HEK293 (cell line): ENCODE measurements around the gene HOXD10.

ENCODE experiments used
- CTCF ChIA-PET: fragments of 350-600 bp; formaldehyde crosslinking; extraction: SDS; loops from one replicate; lab custom pipeline; 2021; ENCODE audit warnings: antibody characterized with exemption; lab: Yijun Ruan, JAX
- POLR2A ChIA-PET: fragments of 300-600 bp; formaldehyde crosslinking; extraction: SDS; loops from one replicate; lab custom pipeline; 2020; ENCODE audit warnings: antibody characterized with exemption, inconsistent platforms; lab: Yijun Ruan, JAX
- H3K27ac ChIP-seq: fragments of 200-500 bp; sonication (Bioruptor generic); 2 replicates; pipeline ENCODE4 v1.5.1; 2014; ENCODE audit warnings: low read depth, low read length, control low read depth, inconsistent platforms; ENCODE audit errors: extremely low read depth
- H3K36me3 ChIP-seq, 2 experiments: fragments of 200-500 bp in 1 of 2; sonication (Bioruptor generic) in 1 of 2; 1 replicate in 1 of 2; 2 replicates in 1 of 2; pipeline ENCODE4 v1.5.1; 2014 to 2017; ENCODE audit warnings: inconsistent platforms in 2 of 2, low read length in 2 of 2; ENCODE audit not compliant: control insufficient read depth in 2 of 2, insufficient read depth in 1 of 2
- H3K4me1 ChIP-seq: fragments of 200-500 bp; sonication (Bioruptor generic); 2 replicates; pipeline ENCODE4 v1.5.1; 2014; ENCODE audit warnings: mild to moderate bottlenecking, low read length, inconsistent platforms; ENCODE audit not compliant: control insufficient read depth, insufficient read depth
- H3K4me3 ChIP-seq: 2 replicates; pipeline ENCODE4 v1.5.1; 2011; ENCODE audit warnings: low read depth, mild to moderate bottlenecking, control low read depth, low read length, moderate library complexity
- H3K9me3 ChIP-seq: fragments of 200-500 bp; sonication (Bioruptor generic); 2 replicates; pipeline ENCODE4 v1.5.1; 2014; ENCODE audit warnings: low read depth, low read length, inconsistent platforms; ENCODE audit not compliant: control insufficient read depth, insufficient read depth
- IKZF3 ChIP-seq: fragments of 450-650 bp; IDR thresholded peaks from 2 replicates; pipeline ENCODE4 v1.5.0; 2018; ENCODE audit warnings: missing biosample characterization, mild to moderate bottlenecking, missing genetic modification characterization, moderate library complexity
- KLF8 ChIP-seq: fragments of 450-650 bp; formaldehyde crosslinking; IDR thresholded peaks from 2 replicates; pipeline ENCODE4 v1.5.1; 2016; ENCODE audit warnings: missing biosample characterization, missing genetic modification characterization
- OVOL3 ChIP-seq: fragments of 450-650 bp; formaldehyde crosslinking; IDR thresholded peaks from 2 replicates; pipeline ENCODE4 v1.5.1; 2016; ENCODE audit warnings: missing biosample characterization, missing genetic modification characterization
- SCRT1 ChIP-seq: fragments of 450-650 bp; formaldehyde crosslinking; IDR thresholded peaks from 2 replicates; pipeline ENCODE4 v1.5.1; 2016; ENCODE audit warnings: missing biosample characterization, missing genetic modification characterization, borderline replicate concordance
- TCF7L2 ChIP-seq: IDR thresholded peaks from 2 replicates; pipeline ENCODE4 v1.6.1; 2011; ENCODE audit warnings: low read depth, mild to moderate bottlenecking, inconsistent platforms, low read length, moderate library complexity, borderline replicate concordance
- ZBTB1 ChIP-seq: fragments of 450-650 bp; formaldehyde crosslinking; IDR thresholded peaks from 2 replicates; pipeline ENCODE4 v1.5.1; 2016; ENCODE audit warnings: missing biosample characterization, missing genetic modification characterization
- ZBTB48 ChIP-seq: fragments of 450-650 bp; formaldehyde crosslinking; IDR thresholded peaks from 2 replicates; pipeline ENCODE4 v1.5.1; 2016; ENCODE audit warnings: missing biosample characterization, missing genetic modification characterization
- ZFHX2 ChIP-seq: fragments of 450-650 bp; formaldehyde crosslinking; conservative IDR thresholded peaks from 2 replicates; pipeline ENCODE4 v1.5.1; 2016; ENCODE audit warnings: missing biosample characterization, missing genetic modification characterization
- ZNF19 ChIP-seq: fragments of 450-650 bp; formaldehyde crosslinking; IDR thresholded peaks from 2 replicates; pipeline ENCODE4; 2016; ENCODE audit warnings: missing biosample characterization, missing genetic modification characterization, low read depth
- ZNF335 ChIP-seq: fragments of 450-650 bp; formaldehyde crosslinking; conservative IDR thresholded peaks from 2 replicates; pipeline ENCODE4 v1.5.1; 2016; ENCODE audit warnings: missing biosample characterization, missing genetic modification characterization
- ZNF510 ChIP-seq: fragments of 450-650 bp; formaldehyde crosslinking; IDR thresholded peaks from 2 replicates; pipeline ENCODE4 v1.5.1; 2018; ENCODE audit warnings: mild to moderate bottlenecking, missing genetic modification characterization, missing biosample characterization; ENCODE audit not compliant: insufficient replicate concordance
- ZNF600 ChIP-seq: fragments of 450-650 bp; formaldehyde crosslinking; IDR thresholded peaks from 2 replicates; pipeline ENCODE4 v1.5.1; 2016; ENCODE audit warnings: missing biosample characterization, missing genetic modification characterization
- ZNF626 ChIP-seq: fragments of 450-650 bp; sonication (Bioruptor Pico); formaldehyde crosslinking; IDR thresholded peaks from 2 replicates; pipeline ENCODE4 v1.5.1; 2018; ENCODE audit warnings: missing biosample characterization, missing genetic modification characterization, inconsistent platforms
- ZNF677 ChIP-seq: fragments of 450-650 bp; IDR thresholded peaks from 2 replicates; pipeline ENCODE4 v1.5.0; 2018; ENCODE audit warnings: missing biosample characterization, mild to moderate bottlenecking, missing genetic modification characterization, moderate library complexity
- ZNF692 ChIP-seq: fragments of 450-650 bp; formaldehyde crosslinking; IDR thresholded peaks from 2 replicates; pipeline ENCODE4 v1.5.1; 2016; ENCODE audit warnings: missing biosample characterization, missing genetic modification characterization
- ZNF747 ChIP-seq: fragments of 450-650 bp; formaldehyde crosslinking; IDR thresholded peaks from 2 replicates; pipeline ENCODE4 v1.5.1; 2016; ENCODE audit warnings: missing biosample characterization, missing genetic modification characterization
- ZNF785 ChIP-seq: fragments of 450-650 bp; formaldehyde crosslinking; IDR thresholded peaks from 2 replicates; pipeline ENCODE4 v1.5.1; 2016; ENCODE audit warnings: missing biosample characterization, missing genetic modification characterization
- TF ChIP-seq, protein P1 (sequence below): fragments of 450-650 bp; formaldehyde crosslinking; IDR thresholded peaks from 2 replicates; pipeline ENCODE4 v1.5.1; 2017; ENCODE audit warnings: missing biosample characterization, mild to moderate bottlenecking, missing genetic modification characterization, moderate library complexity
- TF ChIP-seq, protein P2 (sequence below): fragments of 450-650 bp; formaldehyde crosslinking; IDR thresholded peaks from 2 replicates; pipeline ENCODE4 v1.5.1; 2016; ENCODE audit warnings: missing biosample characterization, missing genetic modification characterization, borderline replicate concordance
- TF ChIP-seq, protein P3 (sequence below): fragments of 450-650 bp; formaldehyde crosslinking; IDR thresholded peaks from 2 replicates; pipeline ENCODE4 v1.5.0; 2017; ENCODE audit warnings: missing biosample characterization, missing genetic modification characterization, borderline replicate concordance

The HOXD10 gene

DNA sequence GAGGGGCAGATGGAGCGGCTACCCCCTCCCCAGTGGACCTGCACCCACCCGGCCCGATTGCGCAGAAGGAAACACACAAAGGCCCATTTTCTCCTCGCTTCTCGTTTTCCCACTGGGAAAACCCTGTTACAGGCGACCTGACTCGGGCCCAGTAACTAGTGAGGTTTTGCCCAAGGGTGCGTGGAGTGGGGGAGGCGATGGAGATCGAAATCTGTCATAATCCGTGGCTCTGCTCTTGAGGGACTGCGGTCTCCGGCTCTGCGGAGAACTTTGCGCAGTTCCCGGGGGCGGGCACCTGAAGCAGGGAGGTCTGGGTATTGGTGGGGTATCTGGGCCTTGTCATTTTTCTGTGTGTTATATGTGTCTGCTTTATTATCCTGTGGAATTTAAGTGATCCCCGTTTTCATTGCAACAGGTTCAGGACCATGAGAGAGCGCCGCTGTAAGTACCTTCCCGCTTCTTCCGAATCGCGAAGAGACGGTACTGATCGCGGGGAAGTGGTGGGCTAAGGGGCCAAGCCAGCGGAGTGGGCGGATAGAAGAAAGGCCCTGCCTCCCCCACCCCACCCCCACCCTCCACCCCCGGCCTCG, 30.7 kb downstream of the HOXD10 start:
- Histone ChIP-seq H3K36me3 (peaks cover 0 to 22% of the 10 kb centered on the region in 2 experiments; a peak in 1 of 3 replicates), H3K9me3 (no peaks in the 10 kb centered on the region)
- CTCF ChIA-PET = no interaction called here
- TF ChIP-seq ZNF19 (tag by site-specific recombination) = no peak
- TF ChIP-seq KLF8 (tag by site-specific recombination) = no peak
- no peak for TF ChIP-seq ZNF510 (tag by site-specific recombination)
- no peak for TF ChIP-seq SCRT1
- TF ChIP-seq, all 188 proteins: peak for 0
- POLR2A ChIA-PET = no interaction called here
- Histone ChIP-seq H3K27ac (no peak overlapping the region; the same call in 1 of the 2 replicates), H3K4me1 (peaks cover 15% of the 10 kb centered on the region), H3K4me3 (no peak overlapping the region)

DNA sequence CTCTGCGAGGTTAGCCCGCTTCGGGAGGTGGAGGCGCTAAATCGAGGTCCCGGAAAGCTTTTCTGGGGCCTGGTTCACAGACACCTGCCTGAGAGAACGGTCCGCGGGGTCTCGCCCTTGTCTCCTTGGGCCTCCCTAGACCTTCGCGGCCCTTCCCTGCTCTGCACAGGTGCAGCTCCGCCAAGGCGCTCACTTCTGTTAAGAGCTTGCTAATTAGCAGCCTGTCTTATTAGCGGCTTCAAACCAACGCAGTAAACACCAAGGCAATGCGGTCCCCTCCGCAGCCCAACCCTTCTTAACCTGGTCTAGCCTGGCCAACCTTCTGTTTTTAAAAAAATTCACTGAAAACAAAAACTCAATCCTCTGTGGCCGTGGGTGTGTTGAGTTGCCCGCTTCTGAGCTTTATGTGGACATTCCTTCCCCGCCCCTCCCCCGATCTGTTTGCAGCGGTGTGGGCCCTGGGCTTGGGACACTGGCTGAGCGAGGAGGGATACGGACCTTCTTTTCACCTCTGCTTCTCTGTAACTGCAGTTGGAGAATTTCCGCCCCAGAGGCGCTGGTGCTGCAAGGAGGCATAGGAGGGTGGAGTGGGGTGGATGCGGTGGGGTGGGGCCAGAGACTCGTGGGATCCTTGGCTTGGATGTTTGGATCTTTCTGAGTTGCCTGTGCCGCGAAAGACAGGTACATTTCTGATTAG, 31.4 kb downstream of the HOXD10 start:
- ChIA-PET CTCF (interaction anchor here (0.7 to 1.2 kb wide), 2 partner anchors 307 to 407 kb away, joined by 3 read pairs; no protein-coding TSS in a partner anchor), POLR2A (interaction anchor here (0.8 kb wide), 1 partner anchor 12 kb away, joined by 3 read pairs; no protein-coding TSS in a partner anchor)
- Histone ChIP-seq H3K4me1 (peaks cover 18% of the 10 kb centered on the region), H3K36me3 (peaks cover 0 to 28% of the 10 kb centered on the region in 2 experiments; a peak in 1 of 3 replicates), H3K9me3 (no peaks in the 10 kb centered on the region), H3K4me3 (no peak overlapping the region), H3K27ac (no peak overlapping the region)
- no peak for TF ChIP-seq ZNF785
- TF ChIP-seq, protein P1, sequence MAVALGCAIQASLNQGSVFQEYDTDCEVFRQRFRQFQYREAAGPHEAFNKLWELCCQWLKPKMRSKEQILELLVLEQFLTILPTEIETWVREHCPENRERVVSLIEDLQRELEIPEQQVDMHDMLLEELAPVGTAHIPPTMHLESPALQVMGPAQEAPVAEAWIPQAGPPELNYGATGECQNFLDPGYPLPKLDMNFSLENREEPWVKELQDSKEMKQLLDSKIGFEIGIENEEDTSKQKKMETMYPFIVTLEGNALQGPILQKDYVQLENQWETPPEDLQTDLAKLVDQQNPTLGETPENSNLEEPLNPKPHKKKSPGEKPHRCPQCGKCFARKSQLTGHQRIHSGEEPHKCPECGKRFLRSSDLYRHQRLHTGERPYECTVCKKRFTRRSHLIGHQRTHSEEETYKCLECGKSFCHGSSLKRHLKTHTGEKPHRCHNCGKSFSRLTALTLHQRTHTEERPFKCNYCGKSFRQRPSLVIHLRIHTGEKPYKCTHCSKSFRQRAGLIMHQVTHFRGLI = peak; percentile 71
- TF ChIP-seq, protein P2, sequence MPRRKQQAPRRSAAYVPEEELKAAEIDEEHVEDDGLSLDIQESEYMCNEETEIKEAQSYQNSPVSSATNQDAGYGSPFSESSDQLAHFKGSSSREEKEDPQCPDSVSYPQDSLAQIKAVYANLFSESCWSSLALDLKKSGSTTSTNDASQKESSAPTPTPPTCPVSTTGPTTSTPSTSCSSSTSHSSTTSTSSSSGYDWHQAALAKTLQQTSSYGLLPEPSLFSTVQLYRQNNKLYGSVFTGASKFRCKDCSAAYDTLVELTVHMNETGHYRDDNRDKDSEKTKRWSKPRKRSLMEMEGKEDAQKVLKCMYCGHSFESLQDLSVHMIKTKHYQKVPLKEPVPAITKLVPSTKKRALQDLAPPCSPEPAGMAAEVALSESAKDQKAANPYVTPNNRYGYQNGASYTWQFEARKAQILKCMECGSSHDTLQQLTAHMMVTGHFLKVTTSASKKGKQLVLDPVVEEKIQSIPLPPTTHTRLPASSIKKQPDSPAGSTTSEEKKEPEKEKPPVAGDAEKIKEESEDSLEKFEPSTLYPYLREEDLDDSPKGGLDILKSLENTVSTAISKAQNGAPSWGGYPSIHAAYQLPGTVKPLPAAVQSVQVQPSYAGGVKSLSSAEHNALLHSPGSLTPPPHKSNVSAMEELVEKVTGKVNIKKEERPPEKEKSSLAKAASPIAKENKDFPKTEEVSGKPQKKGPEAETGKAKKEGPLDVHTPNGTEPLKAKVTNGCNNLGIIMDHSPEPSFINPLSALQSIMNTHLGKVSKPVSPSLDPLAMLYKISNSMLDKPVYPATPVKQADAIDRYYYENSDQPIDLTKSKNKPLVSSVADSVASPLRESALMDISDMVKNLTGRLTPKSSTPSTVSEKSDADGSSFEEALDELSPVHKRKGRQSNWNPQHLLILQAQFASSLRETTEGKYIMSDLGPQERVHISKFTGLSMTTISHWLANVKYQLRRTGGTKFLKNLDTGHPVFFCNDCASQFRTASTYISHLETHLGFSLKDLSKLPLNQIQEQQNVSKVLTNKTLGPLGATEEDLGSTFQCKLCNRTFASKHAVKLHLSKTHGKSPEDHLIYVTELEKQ = no peak

DNA sequence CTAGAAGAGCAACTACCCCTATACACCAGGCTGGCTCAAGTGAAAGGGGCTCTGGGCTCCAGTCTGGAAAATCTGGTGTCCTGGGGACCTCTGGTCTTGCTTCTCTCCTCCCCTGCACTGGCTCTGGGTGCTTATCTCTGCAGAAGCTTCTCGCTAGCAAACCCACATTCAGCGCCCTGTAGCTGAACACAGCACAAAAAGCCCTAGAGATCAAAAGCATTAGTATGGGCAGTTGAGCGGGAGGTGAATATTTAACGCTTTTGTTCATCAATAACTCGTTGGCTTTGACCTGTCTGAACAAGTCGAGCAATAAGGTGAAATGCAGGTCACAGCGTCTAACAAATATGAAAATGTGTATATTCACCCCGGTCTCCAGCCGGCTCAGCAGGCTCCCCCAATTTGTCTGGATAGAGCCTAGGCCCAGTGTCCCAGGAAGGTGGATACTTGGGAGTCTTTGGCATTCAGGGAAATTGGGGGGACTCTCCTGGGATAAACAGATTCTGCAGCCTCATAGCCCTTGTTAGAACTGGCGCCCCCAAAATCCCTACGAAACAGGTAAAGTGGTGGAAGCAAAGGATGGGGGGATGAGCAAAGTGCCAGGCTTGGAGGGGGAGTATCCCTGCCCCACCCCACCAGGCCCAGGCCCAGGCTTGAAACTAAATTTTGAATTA, 32.3 kb downstream of the HOXD10 start:
- H3K4me1 ChIP-seq = peaks cover 23% of the 10 kb centered on the region
- POLR2A ChIA-PET = interaction anchor here (0.8 kb wide), 1 partner anchor 13 kb away, joined by 3 read pairs; no protein-coding TSS in a partner anchor
- peaks cover 0 to 38% of the 10 kb centered on the region in 2 experiments; a peak in 1 of 3 replicates for H3K36me3 ChIP-seq
- H3K27ac ChIP-seq = no peak overlapping the region
- H3K4me3 ChIP-seq = no peak overlapping the region
- CTCF ChIA-PET = interaction anchor here (0.7 to 3.2 kb wide), 3 partner anchors 8 to 406 kb away, joined by 3 to 16 read pairs (median 3); no protein-coding TSS in a partner anchor
- no peaks in the 10 kb centered on the region for H3K9me3 ChIP-seq
- TF ChIP-seq IKZF3 (tag by site-specific recombination) = no peak
- no peak for TF ChIP-seq ZNF335 (tag by site-specific recombination)
- TF ChIP-seq ZNF677 = no peak
- TF ChIP-seq ZNF19 (tag by site-specific recombination) = no peak
- TF ChIP-seq ZBTB48 (tag by site-specific recombination) = no peak
- TF ChIP-seq ZNF747 = no peak
- no peak for TF ChIP-seq ZNF626
- TF ChIP-seq, protein P3, sequence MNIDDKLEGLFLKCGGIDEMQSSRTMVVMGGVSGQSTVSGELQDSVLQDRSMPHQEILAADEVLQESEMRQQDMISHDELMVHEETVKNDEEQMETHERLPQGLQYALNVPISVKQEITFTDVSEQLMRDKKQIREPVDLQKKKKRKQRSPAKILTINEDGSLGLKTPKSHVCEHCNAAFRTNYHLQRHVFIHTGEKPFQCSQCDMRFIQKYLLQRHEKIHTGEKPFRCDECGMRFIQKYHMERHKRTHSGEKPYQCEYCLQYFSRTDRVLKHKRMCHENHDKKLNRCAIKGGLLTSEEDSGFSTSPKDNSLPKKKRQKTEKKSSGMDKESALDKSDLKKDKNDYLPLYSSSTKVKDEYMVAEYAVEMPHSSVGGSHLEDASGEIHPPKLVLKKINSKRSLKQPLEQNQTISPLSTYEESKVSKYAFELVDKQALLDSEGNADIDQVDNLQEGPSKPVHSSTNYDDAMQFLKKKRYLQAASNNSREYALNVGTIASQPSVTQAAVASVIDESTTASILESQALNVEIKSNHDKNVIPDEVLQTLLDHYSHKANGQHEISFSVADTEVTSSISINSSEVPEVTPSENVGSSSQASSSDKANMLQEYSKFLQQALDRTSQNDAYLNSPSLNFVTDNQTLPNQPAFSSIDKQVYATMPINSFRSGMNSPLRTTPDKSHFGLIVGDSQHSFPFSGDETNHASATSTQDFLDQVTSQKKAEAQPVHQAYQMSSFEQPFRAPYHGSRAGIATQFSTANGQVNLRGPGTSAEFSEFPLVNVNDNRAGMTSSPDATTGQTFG (tag by site-specific recombination) = no peak
- TF ChIP-seq ZFHX2 (tag by site-specific recombination) = no peak
- TF ChIP-seq OVOL3 = no peak
- no peak for TF ChIP-seq ZNF692 (tag by site-specific recombination)
- TF ChIP-seq TCF7L2 = no peak
- TF ChIP-seq ZBTB1 = no peak
- no peak for TF ChIP-seq ZNF600 (tag by site-specific recombination)
